Measurements from ENCODE around the gene ADAMTS8.

DNA sequence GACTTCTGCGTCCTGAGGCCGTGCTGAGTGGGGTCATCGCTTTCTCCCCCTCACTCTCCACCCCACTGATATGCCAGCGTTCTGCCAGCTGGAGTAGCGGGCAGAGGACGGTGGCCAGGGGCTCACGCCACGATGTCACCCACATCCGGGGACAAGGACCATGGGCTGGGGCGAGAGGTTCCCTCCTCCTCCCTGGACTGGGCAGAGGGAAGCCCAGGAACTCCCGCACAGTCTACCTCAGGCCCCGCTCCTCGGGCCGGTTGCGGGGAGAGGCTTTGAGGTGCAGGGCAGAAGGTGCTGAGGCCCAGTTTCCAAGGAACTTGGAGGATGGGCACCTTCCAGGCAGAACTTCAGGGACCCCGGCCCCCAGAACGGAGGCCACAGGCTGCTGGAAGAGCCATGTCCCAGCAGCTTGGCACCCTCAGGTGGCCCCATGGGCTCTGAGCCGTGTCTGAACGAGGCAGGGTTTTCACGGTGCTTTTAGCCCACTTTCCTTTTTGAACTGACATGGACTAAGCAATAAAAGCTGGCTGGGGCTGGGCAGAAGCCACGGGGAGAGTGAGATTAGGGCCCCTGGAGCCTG lies 45.5 kb upstream of the ADAMTS8 start:
- TF ChIP-seq, protein P1, sequence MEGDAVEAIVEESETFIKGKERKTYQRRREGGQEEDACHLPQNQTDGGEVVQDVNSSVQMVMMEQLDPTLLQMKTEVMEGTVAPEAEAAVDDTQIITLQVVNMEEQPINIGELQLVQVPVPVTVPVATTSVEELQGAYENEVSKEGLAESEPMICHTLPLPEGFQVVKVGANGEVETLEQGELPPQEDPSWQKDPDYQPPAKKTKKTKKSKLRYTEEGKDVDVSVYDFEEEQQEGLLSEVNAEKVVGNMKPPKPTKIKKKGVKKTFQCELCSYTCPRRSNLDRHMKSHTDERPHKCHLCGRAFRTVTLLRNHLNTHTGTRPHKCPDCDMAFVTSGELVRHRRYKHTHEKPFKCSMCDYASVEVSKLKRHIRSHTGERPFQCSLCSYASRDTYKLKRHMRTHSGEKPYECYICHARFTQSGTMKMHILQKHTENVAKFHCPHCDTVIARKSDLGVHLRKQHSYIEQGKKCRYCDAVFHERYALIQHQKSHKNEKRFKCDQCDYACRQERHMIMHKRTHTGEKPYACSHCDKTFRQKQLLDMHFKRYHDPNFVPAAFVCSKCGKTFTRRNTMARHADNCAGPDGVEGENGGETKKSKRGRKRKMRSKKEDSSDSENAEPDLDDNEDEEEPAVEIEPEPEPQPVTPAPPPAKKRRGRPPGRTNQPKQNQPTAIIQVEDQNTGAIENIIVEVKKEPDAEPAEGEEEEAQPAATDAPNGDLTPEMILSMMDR (conservative IDR thresholded peaks at IDR 0.05), result no peak
- no peak for TF ChIP-seq ZFX (IDR thresholded peaks at IDR 0.05)
